NCI-H69 (cell line): ENCODE results near the gene CLEC16A.
A peak's percentile ranks its signal among the peaks of the same experiment; 100 is the strongest.
"Not testable (repeated sequence)": the region's sequence is repeated elsewhere in the genome, so short reads cannot be mapped to it uniquely, and the experiment has no call there.

Experiments
- DNase-seq: peaks from one replicate; lab custom pipeline; 2025; lab: John Stamatoyannopoulos, UW

The CLEC16A gene

GRCh38 chr16:10923650-10924214 lies 20.6 kb upstream of the CLEC16A start:
- no peak for DNase-seq

GRCh38 chr16:10925285-10925684 lies 19.1 kb upstream of the CLEC16A start:
- DNase-seq: not testable (repeated sequence)

DNA sequence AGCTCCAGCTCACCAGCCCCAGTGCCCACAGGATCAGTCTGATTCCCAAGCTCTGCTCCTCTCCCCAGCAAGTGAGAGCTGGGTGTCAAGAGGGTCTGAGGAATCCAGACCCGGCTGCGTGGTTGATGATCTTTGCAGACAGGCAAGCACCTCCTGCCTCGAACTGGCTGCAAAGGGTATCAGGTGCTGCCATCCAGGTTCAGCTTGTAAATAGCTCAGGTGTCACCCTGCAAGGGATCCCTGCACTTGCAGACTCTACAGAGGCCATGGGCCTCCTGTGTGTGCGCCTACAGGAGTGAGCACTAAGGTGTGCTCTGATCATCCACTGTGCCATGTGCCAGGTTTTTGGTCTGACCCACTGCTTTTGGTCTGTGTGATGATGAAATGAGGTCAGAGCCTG lies 18.3 kb upstream of the CLEC16A start:
- no peak for DNase-seq

GRCh38 chr16:10926867-10927266 lies 17.5 kb upstream of the CLEC16A start:
- no peak for DNase-seq

- DNase-seq: no peak
These were observed 16.8 kb upstream of the CLEC16A start for GRCh38 chr16:10927497-10928112.

- not testable (repeated sequence) for DNase-seq
These were observed 15.3 kb upstream of the CLEC16A start for GRCh38 chr16:10929097-10929496.

GRCh38 chr16:10929853-10930754 lies 14.3 kb upstream of the CLEC16A start:
- no peak for DNase-seq

- DNase-seq: no peak
These were observed 13.6 kb upstream of the CLEC16A start for GRCh38 chr16:10930755-10931093.

DNA sequence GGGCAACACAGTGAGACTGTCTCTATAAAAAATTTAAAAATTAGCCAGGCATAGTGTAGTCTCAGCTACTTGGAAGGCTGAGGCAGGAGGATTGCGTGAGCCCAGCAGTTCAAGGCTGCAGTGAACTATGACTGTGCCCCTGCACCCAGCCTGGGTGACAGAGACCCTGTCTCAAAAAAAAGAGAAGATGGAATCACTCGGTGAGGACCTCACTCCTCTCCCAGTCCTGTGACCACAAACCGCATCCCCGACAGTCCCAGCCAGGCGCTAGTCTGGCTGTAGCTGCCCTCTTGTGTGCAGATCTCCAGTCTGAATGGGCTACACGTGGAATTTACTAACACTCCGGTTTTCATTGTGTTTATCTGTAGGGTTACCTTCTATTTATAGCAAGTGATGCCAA lies 13.2 kb upstream of the CLEC16A start:
- DNase-seq: no peak

- no peak for DNase-seq
These were observed 12.3 kb upstream of the CLEC16A start for GRCh38 chr16:10931977-10932632.

- DNase-seq: no peak
These were observed 11.2 kb upstream of the CLEC16A start for GRCh38 chr16:10932959-10933710.

DNA sequence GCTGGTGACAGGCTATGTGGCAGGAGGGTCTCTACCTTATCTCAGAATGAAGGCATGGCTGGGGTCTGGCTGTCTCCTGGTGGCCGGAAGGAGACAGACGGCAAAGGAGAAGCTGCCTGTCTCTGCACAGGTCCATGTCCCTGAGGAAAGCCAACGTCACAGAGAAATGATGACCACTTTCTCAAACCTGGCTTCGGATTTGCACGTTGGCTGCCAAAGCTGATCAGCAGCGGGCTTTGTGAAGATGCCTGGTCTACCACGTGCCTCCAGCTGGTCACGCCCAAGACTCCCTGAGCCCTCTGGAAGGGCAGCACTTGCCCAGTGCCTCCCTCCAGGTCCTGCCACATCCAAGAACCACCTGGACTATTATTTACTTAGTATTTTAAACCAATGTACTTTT lies 10.5 kb upstream of the CLEC16A start:
- no peak for DNase-seq

GRCh38 chr16:10934325-10935107 lies 9.8 kb upstream of the CLEC16A start:
- DNase-seq: peak; percentile 65

DNA sequence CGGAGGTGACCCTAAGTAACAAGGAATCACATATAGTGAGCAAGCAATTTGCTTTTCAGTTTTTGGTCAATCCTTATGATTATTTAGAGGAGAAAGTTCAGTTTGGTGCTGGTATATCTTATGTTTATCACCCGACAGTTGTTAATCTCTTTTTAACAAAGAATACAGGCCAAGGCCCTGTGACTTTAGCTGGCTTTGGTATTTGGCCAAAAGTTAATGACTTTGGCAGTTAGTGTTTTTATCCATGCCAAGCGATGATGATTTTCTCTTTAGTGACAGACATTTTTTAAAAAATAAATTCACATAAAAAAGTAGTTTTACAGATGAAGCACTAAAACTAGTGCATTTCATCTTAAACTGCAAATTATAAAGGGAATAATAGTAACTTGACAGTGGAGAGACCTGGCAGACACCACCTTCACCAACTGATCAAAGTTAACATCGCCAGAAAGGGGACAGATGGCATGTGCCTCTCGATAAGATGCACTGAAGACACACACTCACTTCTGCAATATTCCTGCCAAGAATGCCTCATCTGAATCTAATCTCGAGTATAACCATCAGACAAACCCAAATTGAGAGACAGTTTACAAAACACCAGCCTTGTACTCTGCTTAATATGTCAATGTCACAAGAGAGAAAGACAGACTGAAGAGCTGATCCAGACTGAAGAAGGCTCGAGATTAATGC lies 9.0 kb upstream of the CLEC16A start:
- no peak for DNase-seq

GRCh38 chr16:10936272-10936984 lies 7.9 kb upstream of the CLEC16A start:
- DNase-seq: no peak

GRCh38 chr16:10937068-10937859 lies 7.1 kb upstream of the CLEC16A start:
- no peak for DNase-seq

DNA sequence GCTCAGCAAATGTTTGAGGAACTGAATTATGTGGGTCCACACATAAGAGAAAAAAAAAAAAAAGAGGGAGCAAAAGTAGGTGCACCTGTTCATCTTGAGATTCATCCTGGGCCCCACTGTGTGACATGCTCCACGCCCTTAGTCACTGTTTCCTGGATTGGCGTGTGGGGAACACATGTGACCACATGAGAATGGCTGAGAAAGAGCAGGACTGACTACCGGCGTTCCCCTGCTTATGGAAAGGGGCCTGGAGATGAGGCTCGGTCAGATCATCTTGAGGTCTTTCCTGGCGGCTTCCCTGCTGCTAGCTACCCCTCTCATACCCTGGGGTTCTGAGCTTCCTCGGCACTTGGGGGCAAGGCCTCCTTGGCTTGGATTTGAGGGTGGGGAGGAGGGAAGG lies 6.0 kb upstream of the CLEC16A start:
- DNase-seq: no peak

DNA sequence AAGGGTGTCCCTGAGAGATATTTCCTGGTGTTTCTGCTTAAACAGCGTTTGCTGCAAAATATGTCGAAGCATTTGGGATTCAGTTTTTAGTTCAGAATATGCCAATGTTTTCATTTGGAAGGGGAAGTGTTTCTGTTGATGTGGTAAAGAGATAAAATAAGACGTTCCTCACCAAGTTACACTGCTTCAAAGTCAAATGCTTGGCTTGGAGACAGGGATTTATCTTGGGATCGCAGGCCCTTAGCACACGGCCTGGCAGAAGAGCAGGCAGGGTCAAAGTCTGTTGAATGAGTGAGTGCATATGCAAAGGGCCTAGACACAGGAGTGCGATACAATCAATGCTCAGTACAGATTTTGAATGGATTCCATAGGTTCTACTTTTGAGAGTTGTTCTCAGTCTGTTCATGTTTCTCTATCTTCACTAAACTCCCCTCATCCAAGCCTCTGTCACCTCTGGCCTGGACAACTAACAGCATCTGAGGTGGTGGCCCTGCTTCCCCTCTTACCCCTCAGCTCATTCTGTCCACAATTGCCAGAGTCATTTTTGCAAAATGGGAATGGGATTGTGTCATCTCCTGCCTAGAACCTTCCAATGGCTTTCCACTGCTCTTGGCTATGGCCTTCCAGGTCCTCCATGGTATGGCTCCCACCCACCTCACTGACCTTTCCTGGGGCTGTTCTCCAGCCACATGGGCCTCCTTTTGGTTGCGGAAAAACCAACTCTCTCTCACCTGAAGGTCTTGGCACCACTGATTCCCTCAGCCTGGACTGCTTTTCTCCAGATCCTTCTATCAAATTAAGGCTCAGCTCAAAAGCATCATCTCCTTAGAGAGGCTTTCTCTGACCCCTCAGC lies 5.3 kb upstream of the CLEC16A start:
- no peak for DNase-seq
